HL-60/S4 treated with retinoic acid at 250 ng/mL for 4 days and 3 days (cell line): ENCODE measurements around the gene CDH5.

Experiments used
- in situ Hi-C: fragments of 300-500 bp; cut with MboI; formaldehyde crosslinking; loops from 2 replicates; pipeline ENCODE4 v1.7.0; 2022; ENCODE audit warnings: low sequenced_read_pairs

The CDH5 gene

DNA sequence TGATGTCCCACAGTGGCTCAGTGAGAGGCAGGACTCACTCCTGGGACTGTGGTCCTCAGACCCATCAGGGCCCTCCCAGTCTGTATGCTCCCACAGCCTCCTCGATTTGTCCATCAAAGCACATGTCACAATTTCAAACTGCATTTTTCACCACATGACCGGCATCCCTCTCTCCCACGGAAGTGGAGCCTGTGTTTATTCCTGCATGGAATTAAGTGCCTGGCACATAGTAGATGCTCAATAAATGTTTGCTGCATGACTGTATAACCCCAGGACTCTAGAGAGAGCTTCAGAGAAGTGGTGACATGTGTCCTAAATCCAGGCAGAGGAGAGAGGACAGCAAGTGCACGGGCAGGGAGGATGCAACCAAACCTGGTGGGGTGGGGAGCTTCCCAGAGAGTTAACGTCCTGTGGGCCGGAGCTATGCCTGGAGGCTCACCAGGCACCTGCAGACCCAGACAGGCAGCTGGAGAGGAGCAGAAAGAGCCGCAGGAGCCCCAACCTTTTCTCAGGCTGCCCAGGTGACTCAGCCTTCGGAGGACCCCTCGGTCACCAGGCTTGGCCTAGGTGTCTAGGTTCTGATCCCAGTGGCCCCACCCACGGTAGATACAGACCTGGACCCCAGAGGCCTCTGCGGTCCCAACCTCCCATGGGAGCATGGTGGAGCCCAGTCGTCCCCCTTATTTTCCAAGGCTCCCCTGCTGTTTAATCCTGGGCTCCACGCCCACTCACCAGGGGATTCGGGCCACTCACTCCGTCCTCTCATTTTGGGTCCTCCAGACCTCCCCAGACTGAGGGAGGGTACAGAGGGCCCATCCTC, 5.8 kb downstream of the CDH5 start:
- in situ Hi-C loops = no loop called here

DNA sequence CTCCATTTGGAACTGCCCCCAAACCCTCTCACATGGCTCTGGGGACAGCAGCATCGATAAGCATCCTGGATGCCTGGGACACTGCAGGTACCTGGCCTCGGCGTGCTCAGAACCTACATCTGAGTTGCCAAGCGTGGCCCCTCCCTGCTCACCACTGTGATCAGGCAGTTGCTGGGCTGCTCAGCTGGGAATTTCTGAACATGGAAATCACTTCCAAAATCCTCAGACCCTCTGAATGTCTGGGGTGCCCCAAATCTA, 6.3 kb downstream of the CDH5 start:
- in situ Hi-C loops = no loop called here

DNA sequence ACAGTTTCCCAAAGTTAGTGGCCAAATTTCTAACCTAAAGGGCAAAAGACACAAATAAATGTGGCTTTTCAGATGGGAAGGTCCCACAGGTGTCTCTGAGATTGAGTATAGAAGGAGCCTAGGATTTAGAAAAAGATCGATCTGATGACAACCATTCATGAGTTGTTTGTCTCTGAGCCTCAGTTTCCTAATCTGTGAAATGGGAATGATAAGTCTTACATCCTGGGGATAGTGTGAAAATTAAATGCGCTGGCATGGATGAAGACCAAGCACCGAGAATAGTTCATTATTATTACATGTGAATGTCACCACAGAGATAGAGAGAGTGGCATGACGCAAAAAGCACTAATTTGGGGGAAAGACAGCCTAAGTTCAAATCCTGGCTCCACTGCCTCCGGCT, 7.2 kb downstream of the CDH5 start:
- in situ Hi-C loops = no loop called here

DNA sequence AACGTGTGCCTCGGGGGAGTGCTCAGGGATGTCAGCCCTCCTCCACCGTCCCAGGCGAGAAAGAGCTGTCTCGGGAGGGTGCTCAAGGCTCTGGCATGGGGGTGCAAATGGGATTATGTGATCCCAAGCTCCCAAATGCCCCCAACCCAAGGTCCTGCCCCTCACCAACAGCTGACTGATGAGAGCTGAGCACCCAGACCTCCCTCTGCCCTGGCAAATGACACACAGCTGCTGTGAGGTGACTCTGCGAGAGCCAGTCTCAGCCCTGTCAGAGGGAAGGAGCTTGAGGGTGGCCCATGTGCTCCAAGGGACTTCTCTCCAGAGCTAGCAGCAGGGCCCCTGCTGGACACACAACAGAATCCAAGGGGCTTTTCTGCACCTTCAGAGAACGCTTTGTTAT, 7.7 kb downstream of the CDH5 start:
- in situ Hi-C loops = no loop called here

DNA sequence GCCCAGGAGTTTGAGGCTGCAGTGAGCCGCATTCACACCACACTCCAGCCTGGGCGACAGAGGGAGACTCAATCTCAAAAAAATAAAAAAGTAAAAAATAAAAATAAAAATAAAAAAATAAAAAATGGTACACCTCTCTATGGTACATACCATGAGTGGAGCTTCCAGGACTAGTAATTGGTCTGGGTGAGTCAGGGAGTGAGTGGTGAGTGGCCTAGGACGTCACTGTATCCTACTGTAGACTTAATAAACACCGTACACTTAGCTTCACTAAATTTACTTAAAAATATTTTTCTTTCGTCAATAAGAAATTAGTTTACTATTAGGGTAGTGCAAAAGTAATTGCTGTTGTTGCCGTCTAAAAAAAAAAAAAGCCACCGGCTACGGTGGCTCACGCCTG, 9.0 kb downstream of the CDH5 start:
- in situ Hi-C loops = no loop called here

DNA sequence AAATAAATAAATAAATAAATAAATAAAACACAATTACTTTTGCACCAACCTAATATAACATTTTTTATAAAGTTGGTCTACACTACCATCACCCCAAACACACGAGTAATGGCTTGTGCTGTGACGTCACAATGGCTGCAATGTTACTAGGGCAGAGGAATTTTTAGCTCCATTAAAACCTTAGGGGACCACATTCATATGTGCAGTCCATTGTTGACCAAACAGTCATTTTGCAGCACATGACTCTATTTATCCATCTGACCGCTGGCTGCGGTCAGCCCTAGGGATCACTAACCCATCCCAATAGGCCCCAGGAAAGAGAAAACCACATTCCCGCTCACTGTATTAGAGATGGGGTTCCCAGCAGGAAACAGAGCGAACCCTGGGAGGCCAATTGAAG, 9.6 kb downstream of the CDH5 start:
- in situ Hi-C loops = no loop called here

DNA sequence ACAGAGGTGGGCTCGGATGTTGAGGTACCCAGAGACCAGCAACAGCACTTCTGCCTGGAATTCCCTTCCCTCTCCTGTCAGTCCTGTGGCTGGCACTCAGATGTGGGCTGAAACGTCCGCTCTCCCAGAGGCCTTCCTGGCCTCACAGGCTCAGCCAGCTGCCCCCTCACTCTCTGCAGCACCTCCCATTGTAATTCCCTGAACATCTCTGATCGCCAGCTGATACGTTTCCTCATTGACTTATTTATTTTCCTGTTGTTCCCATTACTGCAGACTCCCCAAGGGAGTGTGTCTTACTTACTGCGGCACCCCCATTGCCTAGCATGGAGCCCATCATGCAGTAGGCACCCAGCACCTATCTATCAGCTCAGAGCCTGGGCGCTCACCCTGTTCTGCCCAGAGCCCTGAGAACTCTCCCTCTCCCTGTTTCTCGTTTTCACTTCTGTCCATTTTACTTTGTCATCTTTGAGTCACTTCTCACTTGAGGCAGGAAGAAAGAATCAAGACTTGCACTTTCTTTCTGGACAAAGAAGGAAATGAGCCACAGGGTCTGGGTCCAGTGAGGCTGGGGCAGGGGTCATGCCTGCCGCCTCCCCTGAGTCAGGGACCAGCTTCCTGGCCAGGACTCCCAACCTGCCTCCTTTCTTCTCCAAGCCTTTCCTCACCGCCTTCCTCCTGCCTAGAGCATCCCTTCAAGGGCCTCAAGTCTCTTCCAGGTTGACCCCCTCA, 10.2 kb downstream of the CDH5 start:
- in situ Hi-C loops = no loop called here

DNA sequence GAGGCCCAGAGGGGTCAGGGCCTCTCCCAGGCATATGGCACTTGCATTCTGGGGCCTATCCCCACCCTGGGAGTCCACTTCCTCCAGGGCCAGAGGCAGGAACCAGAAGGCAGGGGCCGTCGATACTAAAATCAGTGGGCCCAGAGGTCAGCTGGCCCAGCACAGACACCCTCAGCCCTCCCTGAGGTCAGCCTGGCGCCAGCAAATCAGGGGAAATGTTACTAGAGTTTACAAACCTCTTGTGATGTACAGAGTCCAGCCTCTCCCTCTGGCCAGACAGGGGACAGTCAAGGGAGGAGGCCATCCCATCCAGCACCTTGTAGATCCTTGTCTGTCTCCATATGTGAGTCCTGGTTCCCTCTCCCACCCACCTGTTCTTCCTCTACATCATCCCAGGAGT, 10.8 kb downstream of the CDH5 start:
- in situ Hi-C loops = no loop called here

DNA sequence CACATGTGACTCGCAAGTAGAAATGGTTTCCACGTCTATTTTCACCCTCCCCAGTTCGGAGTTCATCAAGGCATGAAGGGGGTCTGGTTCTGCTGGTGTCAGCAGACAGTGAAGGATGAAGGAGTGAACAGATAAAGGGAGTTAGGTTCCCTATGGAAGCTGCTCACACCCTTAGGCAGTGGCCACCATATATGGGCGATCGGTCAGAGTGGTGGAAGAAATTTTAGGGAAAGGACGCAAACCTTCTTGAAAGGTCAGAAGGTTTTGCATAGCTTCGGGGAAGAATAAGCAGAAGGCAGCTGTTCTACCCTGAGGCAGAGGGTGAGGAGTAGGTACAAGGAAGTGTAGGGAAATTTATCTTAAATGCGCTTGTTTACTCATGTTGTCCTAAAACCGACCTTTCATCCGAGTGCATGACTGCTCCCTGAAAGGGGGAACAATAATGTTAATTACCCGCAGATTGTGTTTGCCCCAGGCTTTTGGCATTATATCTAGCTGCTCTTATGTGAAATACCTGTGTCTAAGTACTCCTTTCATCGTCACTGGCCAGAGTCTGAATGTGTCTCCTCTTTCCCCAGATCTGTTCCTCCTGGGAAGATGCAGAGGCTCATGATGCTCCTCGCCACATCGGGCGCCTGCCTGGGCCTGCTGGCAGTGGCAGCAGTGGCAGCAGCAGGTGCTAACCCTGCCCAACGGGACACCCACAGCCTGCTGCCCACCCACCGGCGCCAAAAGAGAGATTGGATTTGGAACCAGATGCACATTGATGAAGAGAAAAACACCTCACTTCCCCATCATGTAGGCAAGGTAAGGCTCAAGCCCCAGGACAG, 12.5 kb downstream of the CDH5 start:
- in situ Hi-C loops = no loop called here

DNA sequence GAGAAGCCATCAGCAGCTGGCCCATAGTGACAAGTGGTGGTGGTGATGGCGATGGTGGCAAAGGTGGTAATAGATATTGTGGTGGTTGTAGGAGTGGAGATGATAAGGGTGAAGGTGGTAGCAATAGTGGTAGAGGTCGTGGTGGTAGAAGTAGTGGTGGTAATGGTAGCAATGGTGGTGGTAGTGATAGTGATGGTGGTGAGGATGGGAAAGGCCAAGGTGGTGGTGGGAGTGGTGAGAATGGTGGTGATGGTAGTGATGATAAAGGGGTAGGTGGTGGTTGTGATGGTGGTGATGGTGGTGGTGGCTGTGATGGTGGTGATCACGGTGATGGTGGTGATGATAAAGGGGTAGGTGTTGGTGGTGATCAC, 13.1 kb downstream of the CDH5 start:
- in situ Hi-C loops = no loop called here

DNA sequence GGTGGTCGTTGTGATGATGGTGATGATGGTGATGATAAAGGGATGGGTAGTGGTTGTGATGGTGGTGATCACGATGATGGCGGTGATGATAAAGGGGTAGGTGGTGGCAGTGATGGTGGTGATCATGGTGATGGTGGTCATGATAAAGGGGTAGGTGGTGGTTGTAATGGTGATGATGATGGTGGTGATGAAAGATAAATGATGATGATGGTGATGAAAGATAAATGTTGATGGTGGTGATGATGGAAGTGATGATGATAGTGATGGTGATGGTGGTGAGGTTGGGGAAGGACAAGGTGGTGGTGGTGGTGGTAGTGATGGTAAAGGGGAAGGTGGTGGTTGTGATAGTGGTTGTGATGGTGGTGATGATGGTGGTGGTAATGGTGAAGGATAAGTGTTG, 13.9 kb downstream of the CDH5 start:
- in situ Hi-C loops = no loop called here

DNA sequence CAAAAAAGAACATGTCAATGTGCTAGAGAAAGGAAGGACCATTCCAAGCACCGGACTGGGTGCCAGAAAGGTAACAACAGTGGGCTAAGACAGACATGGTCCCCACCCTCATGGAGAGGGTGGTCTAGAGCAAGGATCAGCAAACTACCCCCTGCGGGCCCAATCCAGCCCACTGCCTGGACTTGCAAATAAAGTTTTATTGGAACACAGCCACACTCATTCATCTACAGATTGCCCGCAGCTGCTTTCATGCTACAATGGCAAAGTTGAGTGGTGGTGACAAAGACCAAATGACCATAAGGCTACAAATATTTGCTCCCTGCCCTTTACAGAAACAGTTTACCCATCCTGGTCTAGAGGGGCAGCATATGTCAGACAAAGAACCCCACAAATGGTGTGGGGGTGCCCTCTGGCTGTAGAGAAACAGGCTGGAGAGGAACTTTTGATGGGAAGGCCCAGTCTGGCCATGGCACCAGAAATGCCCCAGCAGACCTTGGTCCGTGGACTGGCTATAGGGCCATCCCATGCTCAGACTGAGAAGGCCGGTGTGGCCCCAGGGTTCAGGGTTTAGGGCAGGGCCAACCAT, 15.2 kb downstream of the CDH5 start:
- in situ Hi-C loops = no loop called here

DNA sequence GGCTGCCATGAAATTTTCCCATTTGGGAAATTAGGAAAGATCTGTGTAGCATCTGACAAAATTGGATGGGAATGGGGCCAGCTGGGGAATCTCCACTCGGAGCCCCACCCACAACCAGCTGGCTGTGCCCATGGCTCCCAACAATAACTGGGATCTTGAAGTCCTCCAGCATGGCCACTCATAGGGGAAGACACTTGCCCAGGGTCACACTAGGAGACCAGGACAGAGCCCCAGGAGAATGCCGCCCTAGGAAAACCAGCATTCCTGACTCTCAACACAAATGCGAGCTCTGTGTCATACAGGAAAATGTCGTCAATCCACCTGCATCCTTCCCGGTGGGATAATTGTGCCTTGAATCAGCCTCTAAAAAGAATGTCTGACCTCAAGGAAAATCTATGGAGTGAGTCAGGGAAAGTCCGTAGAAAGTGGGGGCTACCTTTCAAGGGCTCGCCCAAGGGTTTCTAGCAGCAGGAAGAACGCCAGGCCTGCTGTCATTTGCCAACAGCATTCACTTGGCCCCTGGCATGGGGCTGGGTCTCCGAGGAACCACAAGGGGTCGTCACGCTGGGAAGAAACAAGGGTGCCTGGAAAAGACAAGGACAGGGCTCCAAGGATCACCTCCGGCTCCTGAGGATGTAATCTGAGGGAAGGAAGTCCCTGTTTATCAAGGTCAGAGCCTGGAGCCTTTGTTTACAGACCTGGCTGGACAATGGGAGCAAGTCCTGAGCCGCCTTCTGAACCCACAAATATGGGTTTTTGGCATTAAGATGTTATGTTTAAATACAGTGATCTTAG, 15.9 kb downstream of the CDH5 start:
- in situ Hi-C loops = no loop called here

DNA sequence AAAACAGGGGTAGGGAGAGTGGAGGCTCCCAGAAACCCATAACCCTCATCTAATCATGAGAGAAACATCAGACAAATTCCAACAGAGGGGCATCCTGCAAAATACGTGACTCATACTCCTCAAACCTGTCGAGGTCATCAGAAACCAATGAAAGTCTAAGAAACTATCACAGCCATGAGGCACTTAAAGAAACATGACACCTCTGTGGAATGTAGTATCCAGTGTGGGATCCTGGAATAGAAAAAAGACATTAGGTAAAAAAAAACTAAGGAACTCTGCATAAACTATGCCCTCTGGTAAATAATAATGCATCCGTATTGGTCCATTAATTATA, 16.4 kb downstream of the CDH5 start:
- in situ Hi-C loops = no loop called here

DNA sequence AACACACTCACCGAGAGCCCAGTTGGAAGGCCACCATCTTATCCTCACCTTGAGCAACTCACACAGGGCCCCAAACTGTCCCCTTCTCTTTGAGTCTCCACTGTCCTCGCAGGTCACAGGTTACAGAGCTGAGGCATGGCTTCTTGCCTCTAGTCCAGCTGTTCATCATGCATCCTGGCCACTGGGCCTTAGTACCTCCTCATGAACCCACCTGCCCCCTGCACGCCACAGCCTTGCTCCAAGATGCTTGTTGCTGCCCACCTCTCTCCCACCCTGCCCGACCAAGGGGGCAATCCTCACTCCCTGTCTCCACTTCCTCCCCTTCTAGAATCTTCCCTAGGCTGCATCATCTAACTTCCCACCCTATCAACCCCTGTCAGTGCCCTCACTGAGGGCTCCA, 17.1 kb downstream of the CDH5 start:
- in situ Hi-C loops = no loop called here

DNA sequence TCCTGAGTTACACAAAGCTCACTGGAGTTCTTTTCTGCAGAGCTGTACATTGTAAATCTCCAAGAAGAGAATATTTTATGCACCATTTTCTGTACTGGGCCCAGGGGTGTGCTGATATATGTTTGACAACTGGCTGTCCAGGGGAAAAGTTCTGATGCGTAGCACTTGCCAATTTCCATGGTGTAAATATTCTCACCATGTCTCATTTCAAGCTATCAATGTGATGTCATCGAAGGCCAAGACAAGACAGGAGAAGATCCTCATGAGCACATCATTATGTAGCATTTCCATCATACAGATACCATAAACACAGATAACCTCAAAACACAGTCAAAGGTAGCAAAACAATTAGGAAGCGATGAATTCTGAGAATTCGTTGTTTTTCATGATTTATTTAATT, 18.9 kb downstream of the CDH5 start:
- in situ Hi-C loops = no loop called here

DNA sequence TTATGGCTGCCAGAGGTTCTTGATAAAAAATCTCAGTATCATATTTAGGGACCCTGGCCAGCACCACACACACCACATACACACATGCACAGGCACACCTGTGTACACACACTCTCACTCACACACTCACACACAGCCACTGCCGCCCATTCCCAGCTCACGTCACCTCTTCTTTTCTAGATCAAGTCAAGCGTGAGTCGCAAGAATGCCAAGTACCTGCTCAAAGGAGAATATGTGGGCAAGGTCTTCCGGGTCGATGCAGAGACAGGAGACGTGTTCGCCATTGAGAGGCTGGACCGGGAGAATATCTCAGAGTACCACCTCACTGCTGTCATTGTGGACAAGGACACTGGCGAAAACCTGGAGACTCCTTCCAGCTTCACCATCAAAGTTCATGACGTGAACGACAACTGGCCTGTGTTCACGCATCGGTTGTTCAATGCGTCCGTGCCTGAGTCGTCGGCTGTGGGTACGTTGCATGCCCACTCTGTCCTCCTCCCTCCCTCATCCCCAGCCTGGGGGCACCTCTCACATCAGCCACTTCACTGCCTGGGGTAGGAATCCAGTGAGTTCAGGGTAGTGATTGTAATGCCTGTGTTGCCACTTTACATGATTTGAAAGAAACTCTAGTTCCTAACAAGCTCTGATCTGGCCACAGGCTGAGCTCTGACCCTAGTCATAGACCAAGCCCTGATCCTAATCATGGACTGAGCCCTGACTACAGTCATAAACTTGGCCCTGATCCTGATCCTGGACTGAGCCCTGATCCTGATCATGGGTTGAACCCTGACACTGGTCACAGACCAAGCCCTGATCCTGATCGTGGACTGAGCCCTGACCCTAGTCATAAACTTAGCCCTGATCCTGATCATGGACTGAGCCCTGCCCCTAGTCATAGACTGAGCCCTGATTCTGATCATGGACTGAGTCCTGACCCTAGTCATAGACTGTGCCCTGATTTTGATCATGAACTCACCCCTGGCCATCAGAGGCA, 20.4 kb downstream of the CDH5 start:
- in situ Hi-C loops = no loop called here

DNA sequence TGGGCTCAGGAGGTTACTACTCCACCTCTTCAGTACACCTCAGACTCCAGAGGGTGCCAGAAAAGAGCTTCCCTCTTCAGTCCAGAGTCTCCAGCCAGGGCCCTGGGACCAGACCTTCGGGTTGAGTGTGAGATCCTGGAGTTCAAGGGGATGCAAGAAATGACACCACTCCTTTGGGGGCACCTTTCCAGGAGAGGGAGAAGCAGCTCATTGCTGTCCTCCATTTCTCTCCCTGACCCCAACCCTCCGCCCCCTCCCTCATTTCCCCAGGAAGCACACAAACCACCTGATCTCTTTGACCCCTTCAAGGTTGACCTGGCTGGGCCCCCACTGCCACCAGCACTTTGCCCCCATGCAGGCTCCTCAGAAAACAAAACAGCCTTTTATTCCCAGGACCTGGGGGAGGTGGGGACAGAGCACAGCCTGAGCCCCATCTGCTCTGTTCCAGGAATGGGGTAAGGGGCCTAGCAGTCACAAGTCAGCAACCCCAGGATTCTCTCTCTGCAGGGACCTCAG, 21.4 kb downstream of the CDH5 start:
- in situ Hi-C loops = no loop called here

DNA sequence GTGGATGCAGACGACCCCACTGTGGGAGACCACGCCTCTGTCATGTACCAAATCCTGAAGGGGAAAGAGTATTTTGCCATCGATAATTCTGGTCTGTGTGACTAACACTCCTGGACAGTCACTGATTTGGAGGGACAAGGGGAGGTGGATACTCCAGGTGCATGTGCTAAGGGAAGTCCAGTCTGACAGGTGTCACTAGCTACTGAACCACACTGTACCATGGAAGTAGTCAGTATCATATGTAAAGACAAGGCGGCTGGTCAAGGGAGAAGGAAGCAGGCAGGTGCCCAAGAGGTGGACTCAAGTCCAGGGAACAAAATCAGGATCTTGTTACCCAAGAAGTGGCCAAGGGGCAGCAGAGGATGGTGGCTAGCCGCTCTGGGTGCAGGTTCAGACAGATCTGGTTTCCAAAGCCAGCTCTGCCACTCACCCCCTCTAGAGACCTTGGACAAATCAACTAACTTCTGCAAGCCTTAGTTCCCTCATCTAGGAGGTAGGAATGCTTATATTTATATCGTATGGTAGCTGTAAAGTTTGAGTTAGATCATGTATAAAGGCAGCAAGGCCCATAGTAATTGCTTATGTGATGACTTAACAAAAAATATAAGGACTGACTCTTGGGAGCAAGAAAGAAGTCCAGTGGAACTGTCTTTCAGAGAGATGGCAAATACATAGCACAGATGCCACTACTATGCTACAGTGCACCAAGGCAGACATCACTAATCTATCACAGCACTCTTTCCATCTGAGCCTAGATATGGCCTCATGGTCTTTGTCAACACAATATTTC, 22.1 kb downstream of the CDH5 start:
- in situ Hi-C loops = no loop called here
